ENCODE data around the gene ANKHD1. TPM values are rescaled to one million over a fixed set of nuclear protein-coding genes. Genes with fewer than 3 reads are reported as not detected.
A peak's percentile ranks its signal among the peaks of the same experiment; 100 is the strongest.

Gene ANKHD1
- total and polyA plus RNA-seq, 4 donors, result 17.0 to 138 (median 94.8) TPM

GRCh38 chr5:140366589-140367255 is 34.9 kb upstream of the ANKHD1 start:
- 79 to 80% methylated on average over 7 of the region's 7 CpGs for WGBS, 2 donors
- DNase-seq (no peak), ATAC-seq (ENCODE audit: low FRiP score) (no peak)
- intact Hi-C loops (cut with DNase I), result no loop called here
- Histone ChIP-seq H3K27me3 (ENCODE audit: control insufficient read depth in 1 of 2, insufficient read depth in 2 of 2, low read length in 1 of 2) (no peaks in the 10 kb centered on the region), H3K4me1 (ENCODE audit: control insufficient read depth in 1 of 2, insufficient read depth in 2 of 2, low read length in 2 of 2) (no peaks in the 10 kb centered on the region), H3K4me3 (ENCODE audit: low read length in 2 of 2) (no peak overlapping the region), H3K27ac (ENCODE audit: low read depth in 1 of 2, low read length in 2 of 2) (no peak overlapping the region), H3K9me3 (ENCODE audit: control insufficient read depth, low read length) (no peaks in the 10 kb centered on the region), H3K36me3 (ENCODE audit: control insufficient read depth in 1 of 2, insufficient read depth in 2 of 2, low read length in 1 of 2) (no peaks in the 10 kb centered on the region)

- ATAC-seq (ENCODE audit: low FRiP score) (no peak), DNase-seq (no peak)
- intact Hi-C loops (cut with DNase I), result no loop called here
- Histone ChIP-seq H3K4me3 (ENCODE audit: low read length in 2 of 2) (no peak overlapping the region), H3K27me3 (ENCODE audit: control insufficient read depth in 1 of 2, insufficient read depth in 2 of 2, low read length in 1 of 2) (no peaks in the 10 kb centered on the region), H3K36me3 (ENCODE audit: control insufficient read depth in 1 of 2, insufficient read depth in 2 of 2, low read length in 1 of 2) (no peaks in the 10 kb centered on the region), H3K9me3 (ENCODE audit: control insufficient read depth, low read length) (no peaks in the 10 kb centered on the region), H3K27ac (ENCODE audit: low read depth in 1 of 2, low read length in 2 of 2) (no peak overlapping the region), H3K4me1 (ENCODE audit: control insufficient read depth in 1 of 2, insufficient read depth in 2 of 2, low read length in 2 of 2) (no peaks in the 10 kb centered on the region)
- WGBS, 2 donors, result 86 to 89% methylated on average over 8 of the region's 8 CpGs
Observed at GRCh38 chr5:140367256-140368013, 34.2 kb upstream of the ANKHD1 start.

- no peak for ATAC-seq (ENCODE audit: low FRiP score)
- Histone ChIP-seq H3K9me3 (ENCODE audit: control insufficient read depth, low read length) (no peaks in the 10 kb centered on the region), H3K36me3 (ENCODE audit: control insufficient read depth in 1 of 2, insufficient read depth in 2 of 2, low read length in 1 of 2) (no peaks in the 10 kb centered on the region), H3K27ac (ENCODE audit: low read depth in 1 of 2, low read length in 2 of 2) (no peak overlapping the region), H3K27me3 (ENCODE audit: control insufficient read depth in 1 of 2, insufficient read depth in 2 of 2, low read length in 1 of 2) (no peaks in the 10 kb centered on the region), H3K4me3 (ENCODE audit: low read length in 2 of 2) (no peak overlapping the region), H3K4me1 (ENCODE audit: control insufficient read depth in 1 of 2, insufficient read depth in 2 of 2, low read length in 2 of 2) (no peaks in the 10 kb centered on the region)
- 85 to 90% methylated on average over 3 of the region's 3 CpGs for WGBS, 2 donors
- intact Hi-C loops (cut with DNase I), result loop anchor here (5.0 to 10.0 kb wide), 4 partner anchors 273 to 363 kb away; partner anchors contain the start of genes IK (in 2 of the 2) and NDUFA2 (in 2 of the 2)
- DNase-seq, result no peak
Observed at GRCh38 chr5:140371356-140372151, 30.1 kb upstream of the ANKHD1 start.

- peak; percentile 89 for ATAC-seq (ENCODE audit: low FRiP score)
- peak; percentile 85 to 89 for DNase-seq
- Histone ChIP-seq H3K4me3 (ENCODE audit: low read length in 2 of 2) (no peak overlapping the region), H3K36me3 (ENCODE audit: control insufficient read depth in 1 of 2, insufficient read depth in 2 of 2, low read length in 1 of 2) (no peaks in the 10 kb centered on the region), H3K27me3 (ENCODE audit: control insufficient read depth in 1 of 2, insufficient read depth in 2 of 2, low read length in 1 of 2) (no peaks in the 10 kb centered on the region), H3K27ac (ENCODE audit: low read depth in 1 of 2, low read length in 2 of 2) (no peak overlapping the region), H3K9me3 (ENCODE audit: control insufficient read depth, low read length) (no peaks in the 10 kb centered on the region), H3K4me1 (ENCODE audit: control insufficient read depth in 1 of 2, insufficient read depth in 2 of 2, low read length in 2 of 2) (no peaks in the 10 kb centered on the region)
- 5 to 15% methylated on average over 2 of the region's 2 CpGs for WGBS, 2 donors
- intact Hi-C loops (cut with DNase I), result loop anchor here (5.0 to 10.0 kb wide), 4 partner anchors 272 to 362 kb away; partner anchors contain the start of genes IK (in 2 of the 2) and NDUFA2 (in 2 of the 2)
Observed at GRCh38 chr5:140372971-140373487, 28.6 kb upstream of the ANKHD1 start.

- 81 to 86% methylated on average over 4 of the region's 4 CpGs for WGBS, 2 donors
- Histone ChIP-seq H3K27ac (ENCODE audit: low read depth in 1 of 2, low read length in 2 of 2) (no peak overlapping the region), H3K4me1 (ENCODE audit: control insufficient read depth in 1 of 2, insufficient read depth in 2 of 2, low read length in 2 of 2) (no peaks in the 10 kb centered on the region), H3K4me3 (ENCODE audit: low read length in 2 of 2) (no peak overlapping the region), H3K27me3 (ENCODE audit: control insufficient read depth in 1 of 2, insufficient read depth in 2 of 2, low read length in 1 of 2) (no peaks in the 10 kb centered on the region), H3K9me3 (ENCODE audit: control insufficient read depth, low read length) (no peaks in the 10 kb centered on the region), H3K36me3 (ENCODE audit: control insufficient read depth in 1 of 2, insufficient read depth in 2 of 2, low read length in 1 of 2) (no peaks in the 10 kb centered on the region)
- intact Hi-C loops (cut with DNase I), result no loop called here
- no peak for DNase-seq
- ATAC-seq (ENCODE audit: low FRiP score), result no peak
Observed at GRCh38 chr5:140381351-140381750, 20.3 kb upstream of the ANKHD1 start.

GRCh38 chr5:140381972-140382371 is 19.7 kb upstream of the ANKHD1 start:
- no peaks in the 10 kb centered on the region for H3K9me3 ChIP-seq (ENCODE audit: control insufficient read depth, low read length)
- ATAC-seq (ENCODE audit: low FRiP score), result no peak
- H3K4me3 ChIP-seq (ENCODE audit: low read length in 2 of 2), result no peak overlapping the region
- H3K27me3 ChIP-seq (ENCODE audit: control insufficient read depth in 1 of 2, insufficient read depth in 2 of 2, low read length in 1 of 2), result no peaks in the 10 kb centered on the region
- no peaks in the 10 kb centered on the region for H3K36me3 ChIP-seq (ENCODE audit: control insufficient read depth in 1 of 2, insufficient read depth in 2 of 2, low read length in 1 of 2)
- H3K4me1 ChIP-seq (ENCODE audit: control insufficient read depth in 1 of 2, insufficient read depth in 2 of 2, low read length in 2 of 2), result no peaks in the 10 kb centered on the region
- intact Hi-C loops (cut with DNase I), result no loop called here
- DNase-seq, result no peak
- no peak overlapping the region for H3K27ac ChIP-seq (ENCODE audit: low read depth in 1 of 2, low read length in 2 of 2)
- WGBS, 2 donors, result 72 to 88% methylated on average over 1 of the region's 1 CpG

GRCh38 chr5:140382866-140383265 is 18.8 kb upstream of the ANKHD1 start:
- Histone ChIP-seq H3K4me3 (ENCODE audit: low read length in 2 of 2) (no peak overlapping the region), H3K4me1 (ENCODE audit: control insufficient read depth in 1 of 2, insufficient read depth in 2 of 2, low read length in 2 of 2) (no peaks in the 10 kb centered on the region), H3K9me3 (ENCODE audit: control insufficient read depth, low read length) (no peaks in the 10 kb centered on the region), H3K27me3 (ENCODE audit: control insufficient read depth in 1 of 2, insufficient read depth in 2 of 2, low read length in 1 of 2) (no peaks in the 10 kb centered on the region), H3K27ac (ENCODE audit: low read depth in 1 of 2, low read length in 2 of 2) (no peak overlapping the region), H3K36me3 (ENCODE audit: control insufficient read depth in 1 of 2, insufficient read depth in 2 of 2, low read length in 1 of 2) (no peaks in the 10 kb centered on the region)
- ATAC-seq (ENCODE audit: low FRiP score) (no peak), DNase-seq (no peak)
- intact Hi-C loops (cut with DNase I), result no loop called here

GRCh38 chr5:140383300-140383699 is 18.3 kb upstream of the ANKHD1 start:
- ATAC-seq (ENCODE audit: low FRiP score) (no peak), DNase-seq (no peak)
- Histone ChIP-seq H3K4me1 (ENCODE audit: control insufficient read depth in 1 of 2, insufficient read depth in 2 of 2, low read length in 2 of 2) (no peaks in the 10 kb centered on the region), H3K4me3 (ENCODE audit: low read length in 2 of 2) (no peak overlapping the region), H3K27ac (ENCODE audit: low read depth in 1 of 2, low read length in 2 of 2) (no peak overlapping the region), H3K36me3 (ENCODE audit: control insufficient read depth in 1 of 2, insufficient read depth in 2 of 2, low read length in 1 of 2) (no peaks in the 10 kb centered on the region), H3K27me3 (ENCODE audit: control insufficient read depth in 1 of 2, insufficient read depth in 2 of 2, low read length in 1 of 2) (no peaks in the 10 kb centered on the region), H3K9me3 (ENCODE audit: control insufficient read depth, low read length) (no peaks in the 10 kb centered on the region)
- WGBS, 2 donors, result 79 to 85% methylated on average over 2 of the region's 2 CpGs
- intact Hi-C loops (cut with DNase I), result no loop called here

Data from aorta (tissue), 5 donors.